Rectal smooth muscle tissue (tissue), 1 donor: ENCODE measurements around the gene MYH6.
"Not testable (repeated sequence)": the region's sequence is repeated elsewhere in the genome, so short reads cannot be mapped to it uniquely, and the experiment has no call there.

Source experiments
- H3K27ac ChIP-seq: one replicate; pipeline ENCODE4 v1.7.0; 2013; ENCODE audit warnings: low read depth, low read length, inconsistent platforms
- H3K27me3 ChIP-seq: one replicate; pipeline ENCODE4 v1.7.0; 2013; ENCODE audit warnings: low read length; ENCODE audit not compliant: control insufficient read depth, insufficient read depth
- H3K36me3 ChIP-seq: one replicate; pipeline ENCODE4 v1.7.0; 2013; ENCODE audit warnings: low read length; ENCODE audit not compliant: control insufficient read depth, insufficient read depth
- H3K4me1 ChIP-seq: one replicate; pipeline ENCODE4 v1.7.0; 2013; ENCODE audit warnings: low read length; ENCODE audit not compliant: control insufficient read depth, insufficient read depth
- H3K4me3 ChIP-seq: one replicate; pipeline ENCODE4 v1.7.0; 2013; ENCODE audit warnings: low read length
- H3K9ac ChIP-seq: one replicate; pipeline ENCODE4 v1.7.0; 2013; ENCODE audit warnings: low read length

Gene MYH6

GRCh38 chr14:23396126-23396525 lies 11.9 kb downstream of the MYH6 start:
- H3K27ac ChIP-seq, result no peak overlapping the region

GRCh38 chr14:23392613-23393012 lies 15.5 kb downstream of the MYH6 start:
- no peak overlapping the region for H3K27ac ChIP-seq
- no peaks in the 10 kb centered on the region for H3K27me3 ChIP-seq
- no peak overlapping the region for H3K9ac ChIP-seq
- H3K4me1 ChIP-seq, result no peaks in the 10 kb centered on the region
- no peak overlapping the region for H3K4me3 ChIP-seq
- no peaks in the 10 kb centered on the region for H3K36me3 ChIP-seq

More at GRCh38 chr14:23396126-23396525, 11.9 kb downstream of the MYH6 start:
- Histone ChIP-seq H3K36me3 (no peaks in the 10 kb centered on the region), H3K4me1 (no peaks in the 10 kb centered on the region), H3K9ac (no peak overlapping the region), H3K4me3 (no peak overlapping the region), H3K27me3 (no peaks in the 10 kb centered on the region)

GRCh38 chr14:23389871-23390270 lies 18.2 kb downstream of the MYH6 start:
- H3K4me3 ChIP-seq, H3K36me3 ChIP-seq, H3K27me3 ChIP-seq, H3K9ac ChIP-seq, H3K4me1 ChIP-seq, H3K27ac ChIP-seq: not testable (repeated sequence)

GRCh38 chr14:23389396-23389795 lies 18.7 kb downstream of the MYH6 start:
- no peak overlapping the region for H3K27ac ChIP-seq
- H3K9ac ChIP-seq, result no peak overlapping the region
- H3K36me3 ChIP-seq, result no peaks in the 10 kb centered on the region
- no peak overlapping the region for H3K4me3 ChIP-seq
- H3K27me3 ChIP-seq, result no peaks in the 10 kb centered on the region
- no peaks in the 10 kb centered on the region for H3K4me1 ChIP-seq

GRCh38 chr14:23388996-23389395 lies 19.1 kb downstream of the MYH6 start:
- Histone ChIP-seq H3K36me3 (no peaks in the 10 kb centered on the region), H3K27ac (no peak overlapping the region), H3K9ac (no peak overlapping the region), H3K27me3 (no peaks in the 10 kb centered on the region), H3K4me3 (no peak overlapping the region), H3K4me1 (no peaks in the 10 kb centered on the region)

- H3K27me3 ChIP-seq, result no peaks in the 10 kb centered on the region
- no peak overlapping the region for H3K27ac ChIP-seq
Measured at GRCh38 chr14:23387916-23388882, 19.9 kb downstream of the MYH6 start.

GRCh38 chr14:23386999-23387398 lies 21.1 kb downstream of the MYH6 start:
- H3K4me1 ChIP-seq, result no peaks in the 10 kb centered on the region
- no peak overlapping the region for H3K9ac ChIP-seq
- H3K27ac ChIP-seq, result no peak overlapping the region
- no peaks in the 10 kb centered on the region for H3K36me3 ChIP-seq
- H3K4me3 ChIP-seq, result no peak overlapping the region
- no peaks in the 10 kb centered on the region for H3K27me3 ChIP-seq

More at GRCh38 chr14:23387916-23388882, 19.9 kb downstream of the MYH6 start:
- H3K4me1 ChIP-seq, result no peaks in the 10 kb centered on the region
- no peak overlapping the region for H3K9ac ChIP-seq
- H3K4me3 ChIP-seq, result no peak overlapping the region
- H3K36me3 ChIP-seq, result no peaks in the 10 kb centered on the region

- H3K36me3 ChIP-seq, H3K4me1 ChIP-seq, H3K27me3 ChIP-seq, H3K27ac ChIP-seq, H3K4me3 ChIP-seq, H3K9ac ChIP-seq: not testable (repeated sequence)
Measured at GRCh38 chr14:23386266-23386657, 21.8 kb downstream of the MYH6 start.

GRCh38 chr14:23385642-23386265 lies 22.3 kb downstream of the MYH6 start:
- Histone ChIP-seq H3K27me3 (no peaks in the 10 kb centered on the region), H3K4me1 (no peaks in the 10 kb centered on the region), H3K27ac (no peak overlapping the region), H3K4me3 (no peak overlapping the region), H3K36me3 (no peaks in the 10 kb centered on the region), H3K9ac (no peak overlapping the region)

GRCh38 chr14:23385244-23385641 lies 22.8 kb downstream of the MYH6 start:
- H3K36me3 ChIP-seq, result no peaks in the 10 kb centered on the region
- no peaks in the 10 kb centered on the region for H3K4me1 ChIP-seq

GRCh38 chr14:23384364-23385080 lies 23.6 kb downstream of the MYH6 start:
- no peak overlapping the region for H3K4me3 ChIP-seq
- no peak overlapping the region for H3K27ac ChIP-seq
- no peak overlapping the region for H3K9ac ChIP-seq
- no peaks in the 10 kb centered on the region for H3K4me1 ChIP-seq
- H3K36me3 ChIP-seq, result no peaks in the 10 kb centered on the region
- no peaks in the 10 kb centered on the region for H3K27me3 ChIP-seq

More at GRCh38 chr14:23385244-23385641, 22.8 kb downstream of the MYH6 start:
- H3K4me3 ChIP-seq, result no peak overlapping the region
- no peak overlapping the region for H3K27ac ChIP-seq
- H3K9ac ChIP-seq, result no peak overlapping the region
- H3K27me3 ChIP-seq, result no peaks in the 10 kb centered on the region

GRCh38 chr14:23382731-23383440 lies 25.2 kb downstream of the MYH6 start:
- Histone ChIP-seq H3K36me3 (no peaks in the 10 kb centered on the region), H3K4me1 (no peaks in the 10 kb centered on the region), H3K27me3 (peaks cover 2% of the 10 kb centered on the region), H3K9ac (no peak overlapping the region), H3K4me3 (no peak overlapping the region), H3K27ac (no peak overlapping the region)
